Stimulated activated CD8-positive, alpha-beta memory T cell treated with anti-CD3 and anti-CD28 coated beads, Interleukin-12 subunit alpha, Interleukin-12 subunit beta, amount 100 ng/mL, for 4 hours (primary cell): ENCODE results near the gene FGF22.
"Not testable (repeated sequence)": the region's sequence is repeated elsewhere in the genome, so short reads cannot be mapped to it uniquely, and the experiment has no call there.

Experiments used
- DNase-seq: peaks from one replicate; pipeline ENCODE4 v3.0.0-alpha.2; 2020; ENCODE audit warnings: low read depth

FGF22 gene

GRCh38 chr19:660793-661426 lies 21.2 kb downstream of the FGF22 start:
- DNase-seq: no peak

GRCh38 chr19:661427-662196 lies 21.9 kb downstream of the FGF22 start:
- peak; percentile 40 for DNase-seq

- DNase-seq: peak; percentile 61
These were observed 22.7 kb downstream of the FGF22 start for GRCh38 chr19:662207-662961.

- DNase-seq: peak; percentile 95
These were observed 23.4 kb downstream of the FGF22 start, which contains the start of gene RNF126 for GRCh38 chr19:662962-663681. Gene RNF126 (minus strand): TSS chr19:663214. CDS start chr19:663121, 93 bp downstream.

GRCh38 chr19:663682-664117 lies 24.0 kb downstream of the FGF22 start:
- no peak for DNase-seq

GRCh38 chr19:664913-665443 lies 25.3 kb downstream of the FGF22 start:
- peak; percentile 56 for DNase-seq

GRCh38 chr19:666985-667573 lies 27.4 kb downstream of the FGF22 start:
- DNase-seq: not testable (repeated sequence)

- not testable (repeated sequence) for DNase-seq
These were observed 29.2 kb downstream of the FGF22 start for GRCh38 chr19:668675-669434.

GRCh38 chr19:670609-671075 lies 31.0 kb downstream of the FGF22 start:
- DNase-seq: no peak

- DNase-seq: no peak
These were observed 34.8 kb downstream of the FGF22 start for GRCh38 chr19:674282-675151.

- no peak for DNase-seq
These were observed 36.3 kb downstream of the FGF22 start for GRCh38 chr19:676007-676338.

- no peak for DNase-seq
These were observed 36.8 kb downstream of the FGF22 start, which contains the start of gene FSTL3 for GRCh38 chr19:676339-677105. Gene FSTL3 (plus strand): TSS chr19:676392. CDS start chr19:676424, 32 bp downstream.

GRCh38 chr19:677201-677600 lies 37.5 kb downstream of the FGF22 start:
- DNase-seq: no peak

GRCh38 chr19:677601-678436 lies 38.1 kb downstream of the FGF22 start:
- DNase-seq: no peak

GRCh38 chr19:678791-679388 lies 39.2 kb downstream of the FGF22 start:
- DNase-seq: no peak

- no peak for DNase-seq
These were observed 40.0 kb downstream of the FGF22 start for GRCh38 chr19:679418-680286.
